Measurements from ENCODE around the gene BANF2.

The BANF2 gene

DNA sequence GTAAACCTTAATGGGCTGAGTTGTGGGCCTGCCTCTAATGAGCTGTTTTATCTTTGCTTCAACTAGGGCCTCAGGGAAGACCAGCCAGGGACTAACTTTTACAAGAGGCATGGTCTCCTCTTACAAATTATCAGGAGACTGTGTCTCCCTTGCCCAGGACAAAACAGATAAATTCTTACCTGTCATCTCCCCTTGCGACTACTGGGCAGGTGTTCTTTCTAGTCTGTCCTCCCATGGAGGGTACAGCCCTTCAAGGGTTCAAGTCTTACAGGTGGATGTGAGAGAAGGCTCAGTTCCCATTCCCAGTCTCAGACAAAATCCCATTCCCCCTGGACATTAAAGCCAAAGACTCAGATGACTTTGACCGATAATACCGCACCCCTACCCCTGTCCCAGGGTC is 31.3 kb upstream of the BANF2 start:
- TF ChIP-seq CTCF (IDR thresholded peaks at IDR 0.05): no peak
- H3K27ac ChIP-seq: no peak overlapping the region
- H3K9ac ChIP-seq: no peak overlapping the region
- H3K36me3 ChIP-seq (ENCODE audit: control insufficient read depth, insufficient read depth, low read length): no peaks in the 10 kb centered on the region
- H3K79me2 ChIP-seq: peaks cover 35% of the 10 kb centered on the region
- H3K4me3 ChIP-seq (ENCODE audit: low read depth, low read length): no peak overlapping the region
- no peak overlapping the region for H3K4me2 ChIP-seq (ENCODE audit: low read length)
- no peaks in the 10 kb centered on the region for H3K27me3 ChIP-seq (ENCODE audit: control insufficient read depth, insufficient read depth, low read length)
- H3K9me3 ChIP-seq (ENCODE audit: control insufficient read depth, low read length): no peaks in the 10 kb centered on the region
- peaks cover 7% of the 10 kb centered on the region for H3K4me1 ChIP-seq
- H2AFZ ChIP-seq: no peak overlapping the region

DNA sequence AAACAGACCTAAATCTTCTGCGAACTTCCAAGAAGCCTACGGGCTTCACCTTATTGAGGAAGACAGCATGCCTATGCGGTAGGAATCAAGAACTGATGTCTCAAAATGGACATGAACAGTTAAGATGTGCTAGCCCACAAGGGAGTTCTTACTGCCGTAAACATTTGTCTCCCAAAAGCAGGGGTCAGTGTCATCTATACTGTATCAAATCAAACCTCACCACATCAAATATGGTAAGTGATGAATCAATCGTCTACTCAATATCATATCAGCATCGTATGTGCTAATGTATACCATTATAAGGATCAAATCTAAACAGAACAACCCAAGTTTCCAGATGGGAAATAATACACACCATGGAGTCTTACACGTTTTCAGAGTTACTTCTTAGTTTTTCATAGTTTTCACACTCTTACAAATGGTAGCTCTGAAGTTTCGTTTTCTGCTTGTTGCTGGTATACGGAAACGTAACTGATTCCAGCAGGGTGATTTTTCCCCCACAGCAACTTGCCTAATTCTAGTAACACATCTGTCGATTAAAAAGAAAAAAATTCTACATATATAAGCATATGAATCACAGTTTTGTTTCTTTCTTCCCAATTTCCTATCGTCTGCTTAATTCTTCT is 30.3 kb upstream of the BANF2 start:
- no peak overlapping the region for H3K4me3 ChIP-seq (ENCODE audit: low read depth, low read length)
- no peak for TF ChIP-seq CTCF (IDR thresholded peaks at IDR 0.05)
- H2AFZ ChIP-seq: no peak overlapping the region
- peaks cover 39% of the 10 kb centered on the region for H3K79me2 ChIP-seq
- H3K36me3 ChIP-seq (ENCODE audit: control insufficient read depth, insufficient read depth, low read length): no peaks in the 10 kb centered on the region
- no peak overlapping the region for H3K27ac ChIP-seq
- peaks cover 2% of the 10 kb centered on the region for H3K4me1 ChIP-seq
- H3K9me3 ChIP-seq (ENCODE audit: control insufficient read depth, low read length): no peaks in the 10 kb centered on the region
- H3K9ac ChIP-seq: no peak overlapping the region
- no peak overlapping the region for H3K4me2 ChIP-seq (ENCODE audit: low read length)
- H3K27me3 ChIP-seq (ENCODE audit: control insufficient read depth, insufficient read depth, low read length): no peaks in the 10 kb centered on the region

- no peaks in the 10 kb centered on the region for H3K27me3 ChIP-seq (ENCODE audit: control insufficient read depth, insufficient read depth, low read length)
- no peak for TF ChIP-seq CTCF (IDR thresholded peaks at IDR 0.05)
- no peaks in the 10 kb centered on the region for H3K36me3 ChIP-seq (ENCODE audit: control insufficient read depth, insufficient read depth, low read length)
- H3K4me3 ChIP-seq (ENCODE audit: low read depth, low read length): no peak overlapping the region
- H3K9ac ChIP-seq: no peak overlapping the region
- H3K27ac ChIP-seq: no peak overlapping the region
- no peaks in the 10 kb centered on the region for H3K9me3 ChIP-seq (ENCODE audit: control insufficient read depth, low read length)
- H3K79me2 ChIP-seq: peaks cover 49% of the 10 kb centered on the region
- H2AFZ ChIP-seq: no peak overlapping the region
- no peak overlapping the region for H3K4me2 ChIP-seq (ENCODE audit: low read length)
- peaks cover 2% of the 10 kb centered on the region for H3K4me1 ChIP-seq
These were observed 28.8 kb upstream of the BANF2 start for GRCh38 chr20:17671011-17671410.

- H3K4me2 ChIP-seq (ENCODE audit: low read length): no peak overlapping the region
- H3K9ac ChIP-seq: no peak overlapping the region
- peaks cover 54% of the 10 kb centered on the region for H3K79me2 ChIP-seq
- no peak overlapping the region for H2AFZ ChIP-seq
- no peaks in the 10 kb centered on the region for H3K27me3 ChIP-seq (ENCODE audit: control insufficient read depth, insufficient read depth, low read length)
- no peak overlapping the region for H3K27ac ChIP-seq
- no peak for TF ChIP-seq CTCF (IDR thresholded peaks at IDR 0.05)
- H3K4me1 ChIP-seq: peaks cover 2% of the 10 kb centered on the region
- no peaks in the 10 kb centered on the region for H3K36me3 ChIP-seq (ENCODE audit: control insufficient read depth, insufficient read depth, low read length)
- H3K9me3 ChIP-seq (ENCODE audit: control insufficient read depth, low read length): no peaks in the 10 kb centered on the region
- no peak overlapping the region for H3K4me3 ChIP-seq (ENCODE audit: low read depth, low read length)
These were observed 28.2 kb upstream of the BANF2 start for GRCh38 chr20:17671565-17671964.

GRCh38 chr20:17673084-17673483 is 26.7 kb upstream of the BANF2 start:
- Histone ChIP-seq H3K4me1 (peaks cover 2% of the 10 kb centered on the region), H3K27me3 (ENCODE audit: control insufficient read depth, insufficient read depth, low read length) (no peaks in the 10 kb centered on the region), H3K36me3 (ENCODE audit: control insufficient read depth, insufficient read depth, low read length) (no peaks in the 10 kb centered on the region), H3K9ac (no peak overlapping the region), H3K9me3 (ENCODE audit: control insufficient read depth, low read length) (no peaks in the 10 kb centered on the region), H3K79me2 (peaks cover 64% of the 10 kb centered on the region), H3K4me2 (ENCODE audit: low read length) (no peak overlapping the region), H3K4me3 (ENCODE audit: low read depth, low read length) (no peak overlapping the region), H2AFZ (no peak overlapping the region), H3K27ac (no peak overlapping the region)
- TF ChIP-seq CTCF (IDR thresholded peaks at IDR 0.05): no peak

Data from parathyroid adenoma (tissue), 2 donors.